Activated T-cell treated with anti-CD3 and anti-CD28 coated beads for 1 hour (primary cell): Measurements from ENCODE around the gene COL15A1.
"Not testable (repeated sequence)": the region's sequence is repeated elsewhere in the genome, so short reads cannot be mapped to it uniquely, and the experiment has no call there.

Experiments
- DNase-seq: peaks from one replicate; pipeline ENCODE4 v3.0.0-alpha.2; 2020; ENCODE audit warnings: low read depth

Gene COL15A1

DNA sequence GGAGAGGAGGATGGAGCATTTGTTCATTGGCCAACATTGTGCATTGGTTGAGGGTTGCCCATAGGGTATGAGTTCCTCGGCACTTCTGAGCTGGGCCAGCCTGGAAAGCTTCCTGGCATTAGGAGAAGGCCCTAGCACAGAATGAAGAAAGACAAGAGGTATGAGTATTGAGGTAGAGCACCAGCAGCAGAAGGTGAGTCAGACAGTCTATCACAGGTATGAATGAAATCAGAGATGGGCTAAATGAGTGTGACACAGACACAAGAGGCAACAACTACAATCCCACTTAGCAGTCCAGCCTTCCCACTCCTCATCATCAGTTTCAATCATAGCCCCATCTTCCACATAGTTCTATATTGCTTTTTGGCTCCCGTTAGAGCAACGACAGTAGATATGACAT lies 135.8 kb downstream of the COL15A1 start:
- DNase-seq: no peak

DNA sequence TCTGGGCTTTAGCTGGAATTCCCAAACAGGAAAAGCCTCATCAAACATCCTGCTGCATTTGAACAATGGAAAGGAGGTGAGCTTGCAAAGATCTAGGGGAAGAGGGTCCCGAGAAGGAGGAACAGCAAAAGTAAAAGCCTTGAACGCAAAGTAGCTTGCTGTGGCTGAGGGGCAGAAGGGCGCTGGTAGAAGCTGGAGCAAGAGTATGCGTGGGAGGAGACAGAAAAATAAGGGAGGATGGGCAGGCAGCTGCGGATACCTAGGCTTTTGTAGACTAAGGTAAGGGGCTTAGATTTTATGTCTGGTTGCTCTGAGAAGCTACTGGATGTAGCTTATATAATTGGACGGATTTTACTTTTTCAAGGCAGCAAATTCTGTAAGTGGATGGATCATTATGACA lies 139.3 kb downstream of the COL15A1 start:
- DNase-seq: no peak

DNA sequence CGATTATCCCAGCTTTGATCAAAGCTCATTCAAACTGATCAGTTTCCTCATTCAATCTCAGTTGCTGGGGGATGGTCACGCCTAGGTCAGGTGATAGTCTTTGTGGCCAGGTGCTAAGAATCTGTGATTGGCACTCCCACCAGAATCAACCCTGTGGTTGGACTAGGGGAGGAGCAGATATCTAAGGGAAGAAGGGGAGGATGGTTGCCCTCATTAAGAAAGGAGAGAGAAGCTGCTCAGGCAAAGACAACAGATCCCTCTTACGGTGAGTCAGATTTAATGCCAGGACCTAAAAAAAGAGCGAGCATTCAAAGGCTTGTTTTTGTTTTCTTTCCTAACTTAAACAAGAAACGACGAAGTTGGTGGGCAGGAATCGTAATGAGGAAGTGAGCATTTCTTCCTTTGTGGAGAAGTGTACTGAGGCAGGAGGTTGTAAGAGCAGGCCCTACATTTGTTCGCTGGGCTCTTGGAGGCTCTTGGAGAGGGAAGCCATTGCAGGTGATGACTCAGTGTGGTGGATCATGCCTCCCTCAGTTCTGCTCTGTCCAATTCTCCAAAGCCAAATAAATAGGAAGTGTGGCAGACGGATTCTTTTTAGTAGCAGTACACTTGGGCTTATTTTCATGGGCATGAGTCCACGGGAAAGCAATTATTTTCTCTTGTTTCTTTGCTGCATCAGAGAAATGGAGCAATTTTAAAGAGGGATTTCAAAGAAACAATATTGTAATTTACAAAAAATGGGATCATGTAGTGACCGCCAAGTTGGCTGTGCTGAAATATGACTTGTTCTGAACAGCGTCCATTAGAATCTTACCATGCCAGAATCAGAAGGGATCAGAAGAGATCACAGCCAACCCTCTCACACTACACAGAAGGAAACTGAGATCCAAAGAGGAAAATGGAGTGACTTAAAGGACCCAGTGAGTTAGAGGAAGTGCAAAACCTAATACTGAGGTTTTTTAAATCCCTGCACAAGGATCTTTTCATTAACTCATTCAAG lies 142.5 kb downstream of the COL15A1 start:
- no peak for DNase-seq

DNA sequence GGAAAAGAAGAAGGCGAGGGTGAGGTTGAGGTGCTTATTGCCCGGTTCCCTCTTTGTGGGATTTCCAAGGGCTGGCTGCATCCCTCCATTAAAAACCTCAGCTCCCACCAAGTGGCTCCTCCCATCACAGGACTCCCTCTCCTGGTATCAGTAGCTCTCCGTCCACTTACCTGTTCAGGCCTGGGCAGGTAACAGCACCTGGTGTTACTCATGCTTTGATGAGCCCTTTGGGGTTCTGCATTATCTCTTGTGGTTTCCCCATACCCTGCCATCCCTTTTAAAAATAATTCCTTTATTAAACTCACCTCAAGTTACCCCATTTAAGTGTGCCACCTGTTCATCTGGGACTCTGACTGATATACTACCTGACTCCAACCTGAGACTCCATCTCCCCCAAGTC lies 143.8 kb downstream of the COL15A1 start:
- DNase-seq: no peak

DNA sequence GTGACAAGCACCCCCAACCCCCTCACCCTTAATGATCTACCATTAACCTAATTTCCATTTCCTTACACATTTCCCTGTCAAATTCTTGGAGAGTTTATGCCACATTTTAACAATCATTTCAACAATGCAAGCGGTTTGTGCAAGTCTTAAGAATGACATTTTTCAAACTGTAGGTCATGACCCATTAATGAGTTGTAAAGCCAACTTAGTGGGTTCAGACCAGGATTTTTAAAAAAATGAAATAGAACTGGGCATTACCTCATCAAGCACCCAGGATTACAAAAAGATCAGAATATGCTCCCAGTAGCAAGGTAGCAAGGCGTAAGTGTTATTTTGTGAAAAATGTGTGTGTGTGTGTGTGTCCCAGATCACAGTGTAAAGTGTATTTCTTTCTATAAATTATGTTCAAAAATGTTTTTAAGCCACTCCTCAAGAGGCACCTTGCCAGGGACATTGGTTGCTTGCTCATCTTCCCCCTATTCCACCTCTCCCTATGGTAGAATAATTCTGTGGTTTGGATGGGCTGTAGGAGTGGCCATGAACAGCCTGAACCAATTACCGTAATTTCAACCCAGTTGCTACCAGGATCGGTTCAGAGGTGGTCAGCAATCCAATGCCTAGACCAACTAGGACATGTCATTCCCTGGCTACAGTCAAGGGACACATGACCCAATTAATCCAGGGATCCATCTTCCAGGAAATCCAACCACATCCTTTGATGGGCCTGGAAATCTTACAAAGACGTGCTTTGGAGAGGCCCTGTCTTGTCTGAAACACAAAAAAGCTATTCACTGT lies 146.8 kb downstream of the COL15A1 start:
- DNase-seq: no peak

DNA sequence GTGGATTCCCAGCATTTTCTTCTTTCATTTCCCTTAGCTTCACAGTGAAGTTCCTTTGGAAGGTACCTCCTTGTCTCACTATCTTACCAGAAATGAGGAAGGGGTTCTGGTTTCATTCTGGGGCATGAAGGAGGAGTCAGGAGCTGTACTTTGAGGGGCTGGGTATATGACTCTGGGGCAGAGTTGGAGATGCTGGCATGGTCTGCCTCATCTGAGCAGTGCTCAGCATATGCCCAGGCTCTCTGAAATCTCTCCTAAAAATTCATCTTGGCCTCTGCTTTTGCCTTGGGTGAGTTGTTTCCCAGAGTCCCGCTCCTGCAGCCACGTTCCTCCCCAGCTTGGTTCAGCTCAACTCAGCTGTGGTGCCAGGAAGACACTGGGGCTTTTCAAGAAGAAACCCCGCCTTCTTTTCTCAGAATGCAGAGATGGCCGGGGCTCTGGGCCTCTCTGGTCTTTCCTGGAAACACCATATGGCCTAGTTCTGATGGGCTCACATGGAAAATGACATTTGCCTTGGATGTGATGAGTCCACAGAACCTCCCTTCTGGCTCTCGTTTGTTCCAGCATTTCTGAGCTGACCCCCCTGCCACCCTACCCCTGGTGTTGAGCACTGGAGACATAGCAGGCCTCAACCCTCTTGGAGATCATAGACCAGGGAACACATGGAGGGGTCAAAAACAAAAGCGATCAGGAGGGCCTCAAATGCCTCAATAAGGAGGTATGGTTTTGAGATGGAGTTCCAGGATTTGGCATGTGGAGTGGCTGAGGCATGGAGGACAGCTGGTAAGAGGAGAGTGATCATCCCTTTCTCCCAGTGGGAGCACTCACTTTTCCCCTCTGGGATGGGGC lies 149.2 kb downstream of the COL15A1 start:
- DNase-seq: no peak

DNA sequence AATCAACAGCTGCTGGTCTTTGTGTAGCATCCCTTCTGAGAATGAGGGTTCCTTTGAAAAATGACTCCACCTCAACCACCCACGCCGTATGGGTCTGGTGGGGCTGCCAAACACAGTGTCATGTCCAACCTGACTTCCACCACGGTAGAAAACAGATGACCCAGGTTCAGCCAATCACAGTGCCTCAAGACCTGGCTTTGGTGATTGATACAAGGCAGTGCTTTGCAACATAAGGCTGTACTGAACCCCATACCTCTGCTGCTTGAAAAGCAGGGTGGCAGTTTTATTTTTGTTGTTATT lies 149.7 kb downstream of the COL15A1 start:
- DNase-seq: no peak

DNA sequence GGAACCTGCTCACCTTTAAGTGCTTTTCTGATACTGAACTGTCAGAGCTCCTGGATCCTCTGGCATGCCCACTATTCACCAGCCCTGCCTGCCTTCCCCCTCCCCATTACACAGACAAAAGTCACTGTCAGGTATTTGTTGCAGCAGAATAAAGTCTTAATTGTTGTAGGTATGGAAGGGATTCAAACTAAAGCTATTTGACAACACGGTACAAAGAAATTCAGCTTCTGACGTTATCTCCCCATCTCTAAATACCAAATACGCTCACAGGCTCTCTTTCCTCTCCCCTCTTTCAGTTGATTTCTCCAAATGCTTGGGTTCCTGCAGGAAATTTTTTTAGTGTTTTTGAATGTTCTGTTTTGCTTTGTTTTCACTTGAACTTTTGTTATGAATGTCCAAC lies 151.9 kb downstream of the COL15A1 start:
- DNase-seq: no peak

DNA sequence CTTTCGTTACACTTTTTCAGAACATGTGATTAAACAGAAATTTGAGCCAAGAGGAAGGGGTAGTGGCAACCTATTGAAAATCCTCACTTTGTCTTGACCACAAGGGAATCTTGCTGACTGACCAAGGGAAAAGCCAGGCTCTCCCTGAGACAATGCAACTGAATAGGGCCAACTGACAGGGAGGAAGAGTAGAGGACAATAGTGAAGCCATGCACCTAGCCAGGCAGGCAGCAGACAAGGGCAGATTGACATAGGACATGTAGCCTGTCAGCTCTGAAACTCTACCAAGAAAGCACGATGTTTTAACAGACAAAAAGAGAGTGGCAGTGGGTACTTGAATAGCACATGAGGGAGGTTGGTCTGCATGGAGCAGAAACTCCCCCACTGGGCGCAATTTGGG lies 152.7 kb downstream of the COL15A1 start:
- no peak for DNase-seq

DNA sequence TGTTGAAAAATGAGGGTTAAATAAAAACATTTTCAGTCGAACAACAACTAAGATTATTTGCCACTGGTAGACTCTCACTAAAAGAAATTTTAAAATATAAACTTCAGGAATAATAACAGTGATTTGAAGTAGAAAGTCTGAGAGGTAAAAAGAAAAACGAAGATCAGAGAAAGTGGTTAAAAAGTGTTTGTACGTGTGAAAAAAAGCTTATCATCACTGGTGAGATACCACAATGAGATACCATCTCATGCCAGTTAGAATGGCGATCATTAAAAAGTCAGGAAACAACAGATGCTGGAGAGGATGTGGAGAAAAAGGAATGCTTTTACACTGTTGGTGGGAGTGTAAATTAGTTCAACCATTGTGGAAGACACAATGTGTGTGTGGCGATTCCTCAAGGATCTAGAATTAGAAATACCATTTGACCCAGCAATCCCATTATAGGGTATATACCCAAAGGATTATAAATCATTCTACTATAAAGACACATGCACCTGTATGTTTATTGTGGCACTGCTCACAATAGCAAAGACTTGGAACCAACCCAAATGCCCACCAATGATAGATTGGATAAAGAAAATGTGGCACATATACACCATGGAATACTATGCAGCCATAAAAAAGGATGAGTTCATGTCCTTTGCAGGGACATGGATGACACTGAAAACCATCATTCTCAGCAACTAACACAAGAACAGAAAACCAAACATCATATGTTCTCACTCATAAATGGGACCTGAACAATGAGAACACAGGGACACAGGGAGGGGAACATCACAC lies 156.3 kb downstream of the COL15A1 start:
- not testable (repeated sequence) for DNase-seq

DNA sequence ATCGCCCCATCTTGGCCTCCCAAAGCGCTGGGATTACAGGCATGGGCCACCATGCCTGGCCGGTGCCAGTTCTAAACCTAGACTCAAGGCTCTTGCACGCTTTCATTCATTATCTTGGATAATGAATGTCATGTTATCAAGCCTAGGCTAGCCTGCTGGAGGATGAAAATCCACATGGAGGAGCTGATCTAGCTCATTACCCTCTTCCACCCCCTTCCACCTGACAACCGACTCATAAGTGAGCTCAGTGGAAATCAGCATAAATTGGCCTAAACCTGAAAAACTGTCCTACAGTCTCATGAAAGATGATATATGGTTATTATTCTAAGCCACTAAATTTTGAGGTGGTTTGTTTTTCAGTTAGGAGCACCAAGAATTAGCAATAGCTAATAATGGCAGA lies 157.6 kb downstream of the COL15A1 start:
- no peak for DNase-seq

DNA sequence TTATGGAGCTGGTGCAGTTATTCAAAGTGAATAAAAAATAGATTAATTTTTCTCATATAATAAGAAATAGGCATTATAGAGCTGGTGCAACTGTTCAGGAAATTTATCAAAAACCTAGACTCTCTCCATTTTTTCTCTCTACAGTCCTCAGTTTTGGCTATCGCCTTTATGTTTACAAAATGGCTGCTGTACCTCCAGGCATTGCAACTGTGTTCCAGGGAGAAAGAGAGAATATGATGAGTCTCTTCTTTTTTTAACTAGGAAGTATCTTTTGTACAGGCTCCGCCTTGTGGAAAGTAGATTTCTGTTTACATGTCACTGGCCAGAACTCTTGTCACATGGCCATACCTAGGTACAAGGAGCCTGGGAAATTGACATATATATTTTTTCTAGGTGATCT lies 158.1 kb downstream of the COL15A1 start:
- DNase-seq: no peak

DNA sequence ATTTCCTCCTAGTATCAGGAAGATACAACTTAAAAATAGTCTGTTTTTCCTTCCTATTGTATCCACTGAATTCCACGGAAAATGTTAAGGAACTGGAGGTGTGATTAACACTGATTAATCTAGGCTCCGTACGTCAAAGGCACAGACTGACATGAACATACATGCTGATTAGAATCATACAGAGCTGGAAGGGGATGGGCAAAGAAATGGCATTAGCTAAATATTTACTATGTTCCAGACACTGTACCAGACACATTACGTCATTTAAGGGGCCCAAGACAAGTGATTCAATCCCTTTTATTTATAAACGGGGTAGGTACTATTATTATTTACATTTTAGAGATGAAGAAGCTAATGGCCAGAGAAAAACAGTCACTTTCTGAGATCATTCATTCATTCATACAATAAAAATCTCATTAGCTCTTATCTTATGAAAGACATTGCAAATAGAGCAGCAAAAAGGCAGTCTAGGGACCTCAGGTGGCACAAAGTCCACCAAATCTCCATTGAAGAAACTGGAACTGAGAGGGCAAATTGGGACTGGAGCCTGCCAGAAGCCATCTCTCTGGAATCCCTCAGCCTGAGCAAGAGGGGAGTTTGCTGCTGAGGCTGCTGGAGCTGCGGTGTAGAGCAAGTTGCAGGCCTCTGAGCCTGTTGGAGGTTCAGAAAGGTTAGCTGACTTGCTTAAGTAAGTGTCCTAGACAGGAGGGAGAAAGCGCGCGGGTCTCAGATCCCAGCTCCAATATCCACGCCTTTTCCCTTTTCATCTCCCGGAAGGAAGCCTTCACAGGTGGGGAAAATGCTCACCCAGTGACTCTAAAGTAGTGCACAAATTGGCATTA lies 159.6 kb downstream of the COL15A1 start:
- no peak for DNase-seq

DNA sequence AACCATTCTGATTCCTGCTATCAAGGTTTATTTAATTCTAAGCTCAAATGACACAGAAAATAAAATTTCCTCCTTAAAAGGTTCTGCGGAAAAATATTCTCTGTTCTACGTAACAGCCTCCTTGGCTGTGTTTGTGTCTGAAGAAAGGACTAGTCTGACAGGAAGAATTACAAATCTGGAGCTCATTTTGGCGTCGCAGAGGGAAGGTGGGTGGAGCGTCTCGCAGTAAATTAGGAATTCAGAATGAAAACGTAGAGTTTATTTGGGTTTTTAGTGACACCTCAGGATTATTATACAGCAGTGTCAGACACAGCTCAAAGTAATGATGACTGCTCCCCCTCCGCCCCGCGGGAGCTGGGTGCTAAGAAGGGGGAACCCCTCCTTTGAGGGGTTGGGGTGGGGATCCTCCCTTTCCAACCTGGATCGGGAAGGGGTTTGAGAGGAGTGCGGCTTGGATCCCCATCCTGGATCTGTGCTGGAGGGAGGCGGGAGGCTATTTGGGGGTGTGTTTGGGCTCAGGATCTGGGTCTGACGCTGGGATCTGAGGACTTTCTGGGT lies 160.3 kb downstream of the COL15A1 start:
- no peak for DNase-seq

DNA sequence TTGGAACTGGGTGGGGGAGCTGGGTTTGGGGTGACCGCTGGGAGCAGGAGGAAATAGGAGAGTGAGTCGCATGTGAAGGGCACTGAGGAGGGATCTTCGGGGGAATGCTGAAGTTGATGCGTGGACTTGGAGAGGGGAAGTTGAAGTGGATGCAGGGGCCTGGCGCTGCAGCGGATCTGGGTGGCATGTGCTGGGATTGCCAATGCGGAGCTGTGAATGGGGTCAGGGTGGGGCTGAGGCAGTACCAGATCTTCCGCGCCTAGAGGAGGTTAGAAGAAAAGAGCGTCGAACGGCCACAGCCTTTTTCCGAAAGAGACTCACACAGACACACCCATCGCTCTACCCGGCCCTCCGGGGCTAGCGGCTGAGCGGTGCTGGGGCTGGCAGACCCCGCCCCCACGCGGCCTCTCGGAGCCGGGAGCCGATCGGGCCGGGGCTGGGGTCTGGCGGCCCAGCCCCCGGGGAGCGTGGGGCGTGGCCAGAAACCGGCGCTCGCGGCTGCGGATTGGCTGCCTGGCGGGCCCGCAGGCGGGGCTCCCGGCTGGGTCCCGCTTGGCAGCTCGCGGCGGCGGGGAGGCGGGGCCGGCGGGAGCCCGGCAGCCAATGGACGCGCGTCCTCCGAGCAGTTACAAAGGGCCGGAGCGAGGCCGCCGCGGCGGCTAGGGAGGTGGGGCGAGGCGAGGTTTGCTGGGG lies 160.9 kb downstream of the COL15A1 start, which contains the start of gene TGFBR1:
Gene TGFBR1 (plus strand): TSS at position 655 of the 693 bp plus-strand sequence. CDS start 93 bp downstream, outside the sequence.
- peak; percentile 85 for DNase-seq

DNA sequence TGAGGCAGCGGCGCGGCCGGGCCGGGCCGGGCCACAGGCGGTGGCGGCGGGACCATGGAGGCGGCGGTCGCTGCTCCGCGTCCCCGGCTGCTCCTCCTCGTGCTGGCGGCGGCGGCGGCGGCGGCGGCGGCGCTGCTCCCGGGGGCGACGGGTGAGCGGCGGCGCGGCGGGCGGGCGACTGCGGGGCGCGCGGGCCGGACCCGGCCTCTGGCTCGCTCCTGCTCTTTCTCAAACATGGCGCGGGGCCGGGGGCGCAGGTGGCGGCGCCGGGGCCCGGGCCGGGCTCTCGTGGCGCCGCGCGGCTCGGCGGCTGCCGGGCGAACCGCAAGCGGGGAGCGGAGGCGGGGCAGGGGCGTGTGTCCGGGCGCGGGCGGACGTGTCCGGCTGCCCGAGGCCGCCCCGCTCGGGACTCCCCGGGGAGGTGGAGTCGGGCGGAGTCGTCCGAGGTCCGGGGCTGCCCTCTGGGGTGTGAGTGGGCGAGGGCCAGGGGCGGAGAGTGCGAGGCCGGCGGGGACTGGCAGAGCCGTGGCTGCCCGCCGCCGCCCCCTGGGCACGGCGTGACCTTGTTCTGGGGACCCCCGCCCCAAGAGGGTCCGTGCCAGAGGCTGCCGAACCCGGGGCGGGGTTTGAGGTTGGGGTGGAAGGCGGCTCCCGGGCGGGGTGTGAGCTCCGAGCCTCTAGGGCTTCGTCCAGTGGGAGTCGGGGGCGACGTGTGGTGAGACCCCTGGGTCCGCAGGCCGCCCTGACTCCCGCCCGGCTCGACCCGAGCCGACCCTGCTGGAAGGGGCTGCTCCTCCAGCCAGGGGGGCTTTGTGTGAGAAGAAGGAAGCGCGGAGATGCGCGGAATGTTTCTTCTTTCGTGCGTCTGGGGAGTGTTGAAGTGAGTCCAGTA lies 161.7 kb downstream of the COL15A1 start:
- DNase-seq: peak; percentile 14

DNA sequence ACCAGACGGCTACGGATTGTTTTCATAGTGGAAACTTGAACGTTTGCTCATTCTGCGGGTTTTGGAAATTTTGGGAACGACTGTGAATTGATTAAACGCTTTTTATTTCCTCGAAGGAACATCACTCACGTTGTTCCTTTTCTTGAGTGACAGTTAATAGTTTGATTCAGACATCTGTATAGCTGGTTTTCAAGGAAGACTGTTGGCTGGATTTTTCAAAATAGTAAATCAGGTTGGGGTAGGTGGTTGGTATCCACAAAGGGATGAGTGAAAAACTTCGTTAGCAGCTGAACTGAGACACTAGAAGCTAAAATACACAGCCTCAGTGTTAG lies 162.3 kb downstream of the COL15A1 start:
- DNase-seq: no peak

DNA sequence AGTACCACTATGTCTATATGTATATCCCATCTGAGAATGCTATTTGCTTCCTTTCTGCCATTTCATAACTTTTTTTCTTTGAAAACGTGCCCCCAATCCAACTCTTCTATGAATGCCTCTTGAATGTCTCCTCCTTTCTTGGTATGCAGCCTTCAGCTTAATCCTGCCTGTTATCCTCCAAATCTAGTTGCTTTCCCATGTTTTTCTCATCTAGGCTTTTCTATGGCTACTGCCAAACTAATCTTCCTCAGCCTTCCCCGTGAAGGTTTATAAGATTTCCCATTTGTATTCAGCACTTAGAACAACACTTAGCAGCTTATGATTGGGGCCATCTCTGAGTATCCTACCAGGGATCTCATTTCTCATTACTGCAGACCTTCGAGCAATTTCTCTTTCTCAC lies 163.7 kb downstream of the COL15A1 start:
- no peak for DNase-seq

DNA sequence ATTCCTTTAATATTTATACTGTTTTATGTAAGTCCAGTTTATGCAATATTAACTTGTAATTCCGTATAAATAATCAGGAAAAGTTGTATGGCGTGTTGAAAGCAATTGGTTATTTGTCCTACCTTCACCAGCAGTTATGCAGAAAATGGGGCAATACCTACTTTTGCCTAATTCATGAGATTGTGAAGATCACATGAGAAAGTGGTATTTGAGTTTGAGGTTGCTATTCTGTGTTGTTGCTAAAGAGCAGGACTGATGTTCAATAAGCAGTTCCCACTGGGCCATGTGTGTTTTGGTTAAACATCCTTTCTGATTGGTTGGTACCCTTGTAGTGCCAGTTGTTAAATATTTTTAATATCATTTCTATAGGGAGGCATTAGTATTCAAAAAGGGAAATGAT lies 164.4 kb downstream of the COL15A1 start:
- no peak for DNase-seq
